GM19240 (cell line): ENCODE measurements around the gene ORM2.
"Not testable (repeated sequence)": the region's sequence is repeated elsewhere in the genome, so short reads cannot be mapped to it uniquely, and the experiment has no call there.

Source experiments
- DNase-seq: peaks from one replicate; pipeline ENCODE4 v3.0.0; 2011; ENCODE audit warnings: low spot score; ENCODE audit not compliant: insufficient read length

ORM2 gene

DNA sequence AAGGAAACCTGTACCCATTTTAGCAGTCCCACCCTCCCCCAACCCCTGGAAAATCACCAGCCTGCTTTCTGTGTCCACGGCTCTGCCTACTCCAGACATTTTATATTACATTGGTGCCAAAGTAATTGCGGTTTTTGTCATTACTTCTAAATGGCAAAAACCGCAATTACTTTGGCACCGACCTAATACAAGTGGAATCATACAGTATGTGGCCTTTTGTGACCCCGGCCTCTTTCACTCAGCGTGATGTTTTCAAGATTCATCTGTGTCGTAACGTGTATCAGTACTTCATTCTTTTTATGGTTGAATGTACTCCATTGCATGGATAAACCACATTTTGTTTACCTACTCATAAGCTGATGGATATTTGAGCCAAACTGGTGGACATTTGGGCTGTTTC, 16.5 kb upstream of the ORM2 start:
- DNase-seq, result no peak

DNA sequence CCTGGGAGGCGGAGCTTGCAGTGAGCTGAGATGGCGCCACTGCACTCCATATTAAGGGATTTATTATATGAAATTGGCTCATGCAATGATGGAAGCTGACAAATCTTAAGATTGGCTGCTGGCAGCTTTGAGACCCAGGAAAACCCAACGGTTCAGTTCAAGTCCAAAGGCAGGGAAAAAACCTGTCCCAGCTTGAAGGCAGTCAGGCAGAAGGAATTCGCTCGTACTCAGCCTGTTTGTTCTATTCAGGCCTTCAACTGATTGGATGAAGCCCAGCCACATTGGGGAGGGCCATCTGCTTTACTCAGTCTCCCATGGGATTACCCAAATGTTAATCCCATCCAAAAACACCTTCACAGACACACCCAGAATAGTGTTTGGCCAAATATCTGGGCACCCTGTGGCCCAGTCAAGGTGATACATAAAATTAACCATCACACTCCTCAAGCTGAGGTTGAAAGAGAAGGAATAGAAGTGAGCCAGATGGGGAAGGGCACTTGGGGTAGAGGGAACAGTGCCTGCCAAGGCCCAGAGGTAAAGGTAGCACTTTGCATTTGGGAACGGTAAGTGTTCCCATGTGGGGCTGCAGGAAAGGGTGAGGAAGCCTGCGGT, 15.3 kb upstream of the ORM2 start:
- no peak for DNase-seq

DNA sequence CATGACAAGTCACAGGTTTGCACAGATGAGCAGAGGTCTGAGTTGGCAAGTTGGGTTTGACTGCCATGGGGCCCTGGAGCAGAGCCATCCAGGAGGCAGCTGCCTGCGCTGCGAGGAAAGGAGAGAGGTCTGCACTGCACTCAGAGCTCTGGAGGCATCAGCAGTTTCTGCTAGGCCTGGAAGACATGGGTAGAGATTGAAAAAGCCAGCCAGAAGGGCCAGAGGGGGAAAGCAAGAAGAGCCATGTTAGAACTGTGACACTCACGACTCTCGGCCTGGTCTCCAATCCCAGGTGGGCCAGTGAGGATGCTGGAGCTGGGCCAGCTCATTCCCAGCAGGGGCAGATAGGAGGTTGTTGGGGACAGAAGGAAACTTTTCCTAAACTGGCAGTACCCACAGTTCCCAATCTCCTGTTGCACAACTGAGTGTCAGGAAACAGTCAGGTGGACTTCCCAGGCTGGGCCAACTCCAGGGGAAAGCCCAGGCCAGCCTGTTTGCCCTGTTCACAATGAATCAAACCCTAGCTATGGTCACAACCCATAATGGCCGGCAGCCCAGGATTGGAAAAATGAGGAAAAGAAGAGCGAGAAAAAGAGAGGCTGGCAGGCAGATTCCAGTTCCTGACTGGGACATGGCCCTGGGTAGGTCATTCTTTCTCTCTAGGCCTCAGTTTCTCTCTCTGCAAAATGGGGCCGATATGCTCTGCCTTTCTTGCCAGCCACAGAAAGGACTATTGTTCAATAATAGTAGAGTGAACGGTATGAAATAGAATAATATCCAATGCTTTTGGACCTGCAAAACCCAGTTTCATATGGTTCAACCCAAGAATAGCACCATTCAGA, 14.6 kb upstream of the ORM2 start:
- no peak for DNase-seq

DNA sequence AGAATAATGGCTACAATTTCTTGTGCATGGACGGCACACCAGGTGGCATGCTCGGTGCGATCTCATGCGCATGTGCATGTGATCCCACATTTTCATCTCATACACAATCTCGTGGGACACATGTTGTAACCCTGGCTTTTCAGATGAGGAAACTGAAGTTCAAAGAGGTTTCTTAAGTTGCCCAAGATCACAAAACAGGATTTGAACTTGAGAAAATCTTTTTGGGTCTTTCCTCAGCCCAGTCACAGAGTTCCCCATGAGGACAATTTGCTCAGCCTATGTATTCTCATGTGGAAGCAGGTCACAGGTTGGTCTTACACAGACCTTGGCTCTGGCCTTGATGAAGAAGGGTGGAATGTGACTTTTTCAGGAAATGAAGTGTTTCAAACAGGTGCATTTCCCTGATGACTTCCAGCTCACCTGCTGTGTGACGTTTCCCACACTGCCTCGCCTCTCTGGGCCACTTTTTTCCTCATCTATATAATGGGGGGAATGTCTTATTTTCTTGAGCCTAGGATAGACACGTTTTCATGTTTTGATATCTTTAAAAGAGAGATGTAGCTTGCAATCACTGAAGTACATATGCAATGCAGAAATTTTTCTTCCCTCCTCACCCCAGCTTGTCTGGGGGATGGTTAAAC, 13.8 kb upstream of the ORM2 start:
- no peak for DNase-seq

DNA sequence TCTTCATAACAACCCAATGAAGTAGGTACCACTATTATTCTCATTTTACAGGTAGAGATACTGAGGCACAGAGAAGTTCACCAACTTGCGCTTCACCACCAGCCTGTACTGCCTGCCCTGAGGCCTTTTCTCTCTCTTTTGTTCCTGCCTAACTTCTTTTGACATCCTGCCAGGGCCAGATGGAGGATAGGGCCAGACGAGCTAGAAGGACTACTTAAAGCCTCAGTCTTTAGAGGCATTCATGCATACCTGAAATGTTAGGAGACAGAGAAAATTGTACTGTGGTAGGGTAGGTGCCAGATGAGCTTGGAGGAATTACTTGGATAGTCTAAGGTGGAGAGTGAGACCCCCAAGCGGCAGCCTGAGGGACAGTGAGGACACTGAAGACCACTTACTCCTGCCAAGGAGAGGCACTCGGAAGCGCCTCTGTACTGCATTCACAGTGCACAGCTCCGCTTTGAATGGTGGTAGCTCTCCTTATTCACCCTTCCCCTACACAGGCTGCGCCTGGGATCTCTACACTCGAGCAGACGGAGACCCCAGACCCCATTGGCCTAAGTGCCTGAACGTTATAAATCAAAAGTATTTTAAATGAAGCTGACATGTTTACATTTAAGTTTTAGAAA, 13.0 kb upstream of the ORM2 start:
- DNase-seq, result no peak

DNA sequence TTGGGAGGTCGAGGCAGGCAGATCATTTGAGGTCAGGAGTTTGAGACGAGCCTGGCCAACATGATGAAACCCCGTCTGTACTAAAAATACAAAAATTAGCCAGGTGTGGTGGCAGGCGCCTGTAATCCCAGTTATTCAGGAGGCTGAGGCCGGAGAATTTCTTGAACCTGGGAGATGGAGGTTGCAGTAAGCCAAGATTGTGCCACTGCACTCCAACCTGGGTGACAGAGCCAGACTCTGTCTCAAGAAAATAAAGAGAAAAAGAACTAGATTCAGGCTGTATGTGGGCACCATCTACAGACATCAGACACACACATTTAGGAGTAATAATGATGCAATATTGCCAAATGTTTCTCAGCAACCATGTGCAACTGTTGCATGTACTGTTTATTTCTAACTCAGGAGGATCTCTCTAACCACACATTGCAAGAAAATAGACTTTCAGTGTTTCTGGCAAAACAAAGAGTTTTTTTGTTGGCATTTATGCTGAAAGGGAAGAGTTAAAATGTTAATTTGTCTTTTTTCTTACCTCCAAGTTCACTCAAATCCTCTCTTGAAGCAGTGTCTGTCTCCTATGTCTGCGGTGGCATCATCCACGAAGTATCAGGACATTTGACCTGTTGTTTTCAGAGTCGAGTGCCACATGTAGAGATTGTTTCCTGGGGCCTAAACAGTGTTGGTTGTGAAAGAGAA, 11.9 kb upstream of the ORM2 start:
- DNase-seq, result no peak

DNA sequence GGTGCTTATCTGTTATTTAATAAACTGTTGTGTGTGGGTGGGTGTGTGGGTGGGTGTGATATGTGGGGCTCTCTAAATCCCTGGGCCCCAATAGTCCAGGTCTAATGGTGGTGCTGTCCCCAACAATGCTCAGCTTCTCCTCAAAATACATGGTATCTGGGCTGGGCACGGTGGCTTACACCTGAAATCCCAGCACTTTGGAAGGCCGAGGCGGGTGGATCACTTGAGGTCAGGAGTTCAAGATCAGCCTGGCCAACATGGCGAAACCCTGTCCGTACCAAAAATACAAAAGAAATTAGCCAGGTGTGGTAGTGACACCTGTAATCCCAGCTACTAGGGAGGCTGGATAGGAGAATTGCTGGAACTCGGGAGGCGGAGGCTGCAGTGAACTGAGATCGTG, 11.3 kb upstream of the ORM2 start:
- no peak for DNase-seq

DNA sequence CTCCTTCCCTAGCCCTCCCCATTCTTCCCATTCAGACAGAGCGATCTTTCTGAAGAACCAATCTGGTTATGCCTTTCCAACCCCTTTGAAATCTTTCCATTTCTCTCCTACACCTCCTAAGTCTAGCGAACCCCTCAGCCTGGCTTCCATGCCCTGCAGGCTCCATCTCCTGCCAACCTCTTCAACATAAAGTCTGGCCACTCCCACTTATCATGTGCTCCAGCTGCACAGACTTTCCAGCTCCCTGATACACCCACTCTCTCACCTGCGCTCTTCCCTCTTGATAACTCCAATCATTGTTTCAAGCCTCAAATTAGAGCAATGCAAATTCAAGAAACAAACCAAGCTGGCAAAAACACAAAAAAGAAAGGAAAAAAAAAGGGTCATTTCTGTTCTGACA, 10.5 kb upstream of the ORM2 start:
- DNase-seq, result no peak

DNA sequence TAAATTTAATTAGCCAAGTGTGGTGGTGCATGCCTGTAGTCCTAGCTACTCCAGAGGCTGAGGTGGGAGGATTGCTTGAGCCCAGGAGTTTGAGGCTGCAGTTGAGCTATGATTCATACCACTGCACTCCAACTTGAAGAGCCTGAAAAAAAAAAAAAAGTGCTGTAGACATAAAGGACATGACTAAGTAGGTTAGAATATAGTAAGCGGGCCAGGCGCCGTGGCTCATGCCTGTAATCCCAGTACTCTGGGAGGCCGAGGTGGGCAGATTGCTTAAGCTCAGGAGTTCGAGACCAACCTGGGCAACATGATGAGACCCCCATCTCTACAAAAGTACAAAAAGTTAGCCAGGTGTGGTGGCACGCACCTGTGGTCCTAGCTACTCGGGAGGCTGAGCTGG, 9.0 kb upstream of the ORM2 start:
- not testable (repeated sequence) for DNase-seq

DNA sequence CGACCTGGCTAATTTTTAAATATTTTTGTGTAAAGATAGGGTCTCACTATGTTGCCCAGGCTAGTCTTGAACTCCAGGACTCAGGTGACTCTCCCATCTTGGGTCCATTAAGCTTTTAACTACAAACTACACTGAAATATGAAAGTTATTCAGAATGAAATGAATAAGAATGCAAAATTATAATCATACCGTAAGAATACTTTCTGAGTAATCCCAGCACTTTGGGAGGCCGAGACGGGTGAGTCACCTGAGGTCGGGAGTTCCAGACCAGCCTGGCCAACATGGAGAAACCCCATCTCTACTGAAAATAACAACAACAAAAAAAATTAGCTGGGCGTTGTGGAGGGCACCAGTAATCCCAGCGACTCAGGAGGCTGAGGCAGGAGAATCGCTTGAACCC, 7.9 kb upstream of the ORM2 start:
- no peak for DNase-seq

DNA sequence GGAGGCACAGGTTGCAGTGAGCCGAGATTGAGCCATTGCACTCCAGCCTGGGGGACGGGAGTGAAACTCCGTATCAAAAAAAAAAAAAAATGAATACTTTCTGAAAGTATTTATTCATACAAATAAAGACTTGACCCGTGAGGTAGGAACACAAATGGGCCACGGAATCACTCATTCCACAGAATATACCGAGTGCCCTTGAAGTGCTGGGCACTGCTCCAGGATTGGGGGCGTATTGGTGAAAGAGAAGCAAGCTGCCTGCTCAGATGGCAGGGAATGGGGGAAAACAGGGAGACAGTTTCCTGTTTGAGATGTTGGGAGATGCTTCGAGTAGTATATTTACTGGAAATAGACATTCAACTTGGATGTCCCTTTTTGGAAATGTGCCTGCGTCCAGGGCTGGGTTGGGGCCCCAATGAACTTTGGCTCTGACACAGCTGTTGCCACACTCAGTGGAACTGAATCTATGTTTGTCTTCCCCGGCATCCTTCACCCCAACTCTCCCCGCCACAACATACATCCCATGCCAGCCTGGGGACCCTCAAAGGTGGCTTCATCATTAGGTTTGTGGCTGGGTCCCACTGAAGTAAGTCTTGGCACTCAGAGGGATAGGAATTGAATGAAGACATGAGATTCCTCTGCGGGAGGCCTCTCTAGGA, 7.4 kb upstream of the ORM2 start:
- not testable (repeated sequence) for DNase-seq

DNA sequence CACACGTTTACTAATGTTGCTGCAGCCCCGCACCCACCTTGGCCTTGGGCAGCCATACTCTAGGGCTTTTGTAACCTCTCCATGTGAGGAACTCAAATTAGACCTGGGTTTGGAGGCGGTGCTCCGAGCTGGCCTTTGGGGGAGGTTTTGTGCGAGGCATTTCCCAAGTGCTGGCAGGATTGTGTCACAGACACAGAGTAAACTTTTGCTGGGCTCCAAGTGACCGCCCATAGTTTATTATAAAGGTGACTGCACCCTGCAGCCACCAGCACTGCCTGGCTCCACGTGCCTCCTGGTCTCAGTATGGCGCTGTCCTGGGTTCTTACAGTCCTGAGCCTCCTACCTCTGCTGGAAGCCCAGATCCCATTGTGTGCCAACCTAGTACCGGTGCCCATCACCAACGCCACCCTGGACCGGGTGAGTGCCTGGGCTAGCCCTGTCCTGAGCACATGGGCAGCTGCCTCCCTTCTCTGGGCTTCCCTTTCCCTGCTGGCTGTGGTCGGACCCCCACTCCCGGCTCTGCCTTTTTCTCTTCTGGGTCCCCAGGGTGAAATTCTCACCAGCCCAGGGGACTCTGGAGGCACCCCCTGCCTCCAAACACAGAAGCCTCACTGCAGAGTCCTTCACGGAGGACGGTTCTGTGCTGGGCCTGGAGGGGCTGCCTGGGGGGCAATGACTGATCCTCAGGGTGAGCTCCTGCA, 6.7 kb upstream of the ORM2 start, which contains the start of gene ORM1:
ORM1 (plus strand) TSS at position 268 of the 701 bp plus-strand sequence; CDS start at position 304, 36 bp downstream.
- DNase-seq, result not testable (repeated sequence)

DNA sequence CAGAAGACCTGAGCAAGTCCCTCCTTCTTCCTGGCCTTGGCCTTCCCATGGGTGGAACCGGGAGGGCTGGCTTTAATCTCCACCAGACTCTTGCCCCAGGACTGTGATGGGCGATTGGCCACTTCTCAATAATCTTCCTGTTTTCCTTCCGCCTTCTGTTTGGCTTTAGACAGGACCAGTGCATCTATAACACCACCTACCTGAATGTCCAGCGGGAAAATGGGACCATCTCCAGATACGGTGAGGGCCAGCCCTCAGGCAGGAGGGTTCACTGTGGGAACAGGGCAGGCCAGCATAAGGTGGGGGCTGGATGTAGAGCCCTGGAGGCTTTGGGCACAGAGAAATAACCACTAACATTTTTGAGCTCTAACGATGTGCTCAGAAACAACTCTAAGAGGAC, 5.8 kb upstream of the ORM2 start:
- not testable (repeated sequence) for DNase-seq

DNA sequence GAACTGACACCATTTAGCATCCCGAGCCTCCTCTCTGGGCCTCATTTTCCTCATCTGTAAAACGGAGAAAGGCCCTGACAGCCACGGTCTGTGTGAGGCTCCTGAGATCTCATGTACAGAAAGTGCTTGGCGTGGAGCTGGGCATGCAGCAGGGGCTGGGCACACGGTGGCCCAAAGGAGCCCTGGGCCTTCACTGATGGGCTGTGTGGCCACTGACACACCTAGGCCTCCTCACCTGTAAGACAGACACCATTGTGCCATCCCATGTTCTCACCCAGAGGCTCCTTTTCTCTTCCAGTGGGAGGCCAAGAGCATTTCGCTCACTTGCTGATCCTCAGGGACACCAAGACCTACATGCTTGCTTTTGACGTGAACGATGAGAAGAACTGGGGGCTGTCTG, 5.2 kb upstream of the ORM2 start:
- DNase-seq, result no peak

DNA sequence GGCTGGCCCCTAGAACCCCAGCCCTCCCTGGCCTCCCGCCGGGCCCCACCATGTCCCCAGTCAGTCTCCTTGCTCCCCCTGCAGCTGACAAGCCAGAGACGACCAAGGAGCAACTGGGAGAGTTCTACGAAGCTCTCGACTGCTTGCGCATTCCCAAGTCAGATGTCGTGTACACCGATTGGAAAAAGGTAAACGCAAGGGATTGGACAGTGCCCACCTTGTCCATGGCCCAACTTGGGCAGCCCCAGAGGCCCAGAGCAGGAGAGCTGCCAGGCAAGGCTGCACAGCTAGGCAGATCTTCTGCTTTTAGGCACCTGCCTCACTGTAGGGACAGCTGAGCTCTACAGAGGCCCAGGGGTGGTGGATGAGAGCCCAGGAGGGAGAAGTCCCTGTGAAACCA, 4.7 kb upstream of the ORM2 start:
- not testable (repeated sequence) for DNase-seq

DNA sequence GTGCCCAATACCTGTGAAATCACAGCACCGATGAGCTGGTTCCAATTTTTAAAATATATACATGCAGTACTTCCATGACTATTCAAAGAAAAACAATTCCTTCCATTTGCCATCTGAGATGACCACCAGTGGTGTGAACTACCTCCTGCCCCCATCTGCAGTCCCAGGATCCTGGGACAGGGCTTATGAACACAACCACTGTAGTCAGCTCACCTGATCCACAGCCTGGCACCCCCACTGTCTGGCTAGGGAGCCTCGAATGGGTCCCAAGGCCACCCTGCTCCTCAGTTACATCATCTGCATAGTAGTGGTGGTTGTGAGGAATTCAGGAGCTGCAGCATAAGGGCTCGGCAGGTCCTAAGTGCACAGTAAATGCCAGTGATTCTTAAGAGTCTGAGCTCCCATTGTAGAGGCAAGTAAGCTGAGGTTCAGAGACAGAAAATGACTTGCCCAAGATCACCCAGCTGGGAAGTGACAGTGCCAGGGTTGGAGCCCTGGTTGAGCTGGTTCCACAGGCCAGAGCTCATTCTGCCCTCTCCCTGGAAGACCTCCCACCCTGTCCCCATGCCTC, 3.9 kb upstream of the ORM2 start:
- not testable (repeated sequence) for DNase-seq

DNA sequence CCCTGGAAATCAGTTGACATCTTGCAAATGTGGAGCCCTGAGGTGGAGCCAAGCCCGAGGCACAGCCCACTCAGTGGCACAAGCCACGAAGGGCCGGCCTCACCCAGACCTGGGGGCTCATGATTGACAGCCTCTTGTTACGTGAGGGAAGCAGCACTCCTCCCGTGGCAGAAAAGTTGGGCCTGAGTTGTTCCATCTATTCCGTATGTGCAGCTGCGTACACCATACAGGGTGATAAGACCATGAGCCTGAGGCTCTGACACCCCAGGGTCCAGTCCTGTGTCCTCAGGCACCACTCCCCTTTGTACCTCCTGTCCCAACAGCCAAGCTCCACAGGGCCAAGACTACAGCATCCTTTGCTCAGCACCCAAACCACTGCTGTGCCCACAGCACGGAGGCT, 1.9 kb upstream of the ORM2 start:
- no peak for DNase-seq

DNA sequence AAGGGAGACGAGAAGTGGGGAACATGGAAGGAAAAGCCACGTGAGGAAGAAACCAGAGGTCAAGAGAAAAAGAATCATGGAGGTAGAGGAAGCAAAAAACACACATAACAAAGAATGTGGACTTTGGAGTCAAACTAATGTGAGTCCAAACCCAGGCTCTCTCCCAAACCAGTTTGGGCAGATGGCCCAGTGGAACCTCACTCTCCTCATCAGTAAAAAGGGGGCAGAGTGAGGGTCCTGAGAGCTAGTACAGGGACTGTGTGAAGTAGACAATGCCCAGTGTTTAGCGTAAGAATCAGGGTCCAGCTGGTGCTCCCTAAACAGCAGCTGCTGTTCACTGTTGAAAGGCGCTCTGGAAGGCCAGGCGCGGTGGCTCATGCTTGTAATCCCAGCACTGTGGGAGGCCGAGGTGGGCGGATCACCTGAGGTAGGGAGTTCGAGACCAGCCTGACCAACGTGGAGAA, 1.3 kb upstream of the ORM2 start:
- not testable (repeated sequence) for DNase-seq

DNA sequence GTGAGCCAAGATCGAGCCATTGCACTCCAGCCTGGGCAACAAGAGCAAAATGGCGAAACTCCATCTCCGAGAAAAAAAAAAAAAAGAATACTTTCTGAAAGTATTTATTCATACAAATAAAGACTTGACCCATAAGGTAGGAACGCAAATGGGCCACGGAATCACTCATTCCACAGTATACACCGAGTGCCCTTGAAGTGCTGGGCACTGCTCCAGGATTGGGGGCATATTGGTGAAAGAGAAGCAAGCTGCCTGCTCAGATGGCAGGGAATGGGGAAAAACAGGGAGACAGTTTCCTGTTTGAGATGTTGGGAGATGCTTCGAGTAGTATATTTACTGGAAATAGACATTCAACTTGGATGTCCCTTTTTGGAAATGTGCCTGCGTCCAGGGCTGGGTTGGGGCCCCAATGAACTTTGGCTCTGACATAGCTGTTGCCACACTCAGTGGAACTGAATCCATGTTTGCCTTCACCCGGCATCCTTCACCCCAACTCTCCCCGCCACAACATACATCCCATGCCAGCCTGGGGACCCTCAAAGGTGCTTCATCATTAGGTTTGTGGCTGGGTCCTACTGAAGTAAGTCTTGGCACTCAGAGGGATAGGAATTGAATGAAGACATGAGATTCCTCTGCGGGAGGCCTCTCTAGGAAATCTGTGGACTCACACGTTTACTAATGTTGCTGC, 588 bp upstream of the ORM2 start:
- DNase-seq, result not testable (repeated sequence)
